Measurements from ENCODE around the gene PODN. TPM values are rescaled to one million over a fixed set of nuclear protein-coding genes. Genes with fewer than 3 reads are reported as not detected.

PODN gene
- total RNA-seq, 1 experiment from 2014 or later, result not detected

- no peak for DNase-seq (ENCODE audit: extremely low read depth, low read depth)
Observed at GRCh38 chr1:53128401-53128800, 66.4 kb downstream of the PODN start.

- DNase-seq (ENCODE audit: extremely low read depth, low read depth), result no peak
Observed at GRCh38 chr1:53129891-53130597, 68.0 kb downstream of the PODN start.

GRCh38 chr1:53130598-53130877 lies 68.5 kb downstream of the PODN start:
- DNase-seq (ENCODE audit: extremely low read depth, low read depth), result no peak

- DNase-seq (ENCODE audit: extremely low read depth, low read depth), result no peak
Observed at GRCh38 chr1:53130878-53131589, 69.0 kb downstream of the PODN start.

GRCh38 chr1:53131590-53131938 lies 69.6 kb downstream of the PODN start:
- DNase-seq (ENCODE audit: extremely low read depth, low read depth), result no peak

GRCh38 chr1:53132176-53132575 lies 70.2 kb downstream of the PODN start:
- no peak for DNase-seq (ENCODE audit: extremely low read depth, low read depth)

- DNase-seq (ENCODE audit: extremely low read depth, low read depth), result no peak
Observed at GRCh38 chr1:53133261-53134041, 71.4 kb downstream of the PODN start.

GRCh38 chr1:53134042-53134485 lies 72.1 kb downstream of the PODN start:
- no peak for DNase-seq (ENCODE audit: extremely low read depth, low read depth)

Small RNAs within 50 kb of the gene (small RNA-seq; reads per million reads assigned to genes)
- gene HIGD1AP11, result 0 reads per million in 2 experiments

Other genes starting within 250 kb of the PODN start
- gene ZYG11A, start 219.5 kb upstream of the PODN start, total RNA-seq (2014; rRNA removed; shearing (Covaris generic)), result 4.1 and 4.3 TPM in 2 replicates
- gene ECHDC2, start 140.5 kb upstream of the PODN start, total RNA-seq (2014; rRNA removed; shearing (Covaris generic)), result 14.7 and 22.4 TPM in 2 replicates
- 34.8 and 35.2 TPM in 2 replicates for gene SCP2, start 134.9 kb upstream of the PODN start, total RNA-seq (2014; rRNA removed; shearing (Covaris generic))
- not detected in 2 replicates for gene SLC1A7, start 80.4 kb downstream of the PODN start, total RNA-seq (2014; rRNA removed; shearing (Covaris generic))
- 16.6 and 17.8 TPM in 2 replicates for gene CPT2, start 134.6 kb downstream of the PODN start, total RNA-seq (2014; rRNA removed; shearing (Covaris generic))
- 48.5 and 53.5 TPM in 2 replicates for gene CZIB, start 158.4 kb downstream of the PODN start, total RNA-seq (2014; rRNA removed; shearing (Covaris generic))
- 57.6 and 78.6 TPM in 2 replicates for gene MAGOH, start 176.3 kb downstream of the PODN start, total RNA-seq (2014; rRNA removed; shearing (Covaris generic))